Measurements from ENCODE around the gene PRKAR1B. TPM values are rescaled to one million over a fixed set of nuclear protein-coding genes. Genes with fewer than 3 reads are reported as not detected.

The PRKAR1B gene
- total and polyA plus RNA-seq, 10 donors, result 9.9 to 39.5 (median 23.5) TPM

DNA sequence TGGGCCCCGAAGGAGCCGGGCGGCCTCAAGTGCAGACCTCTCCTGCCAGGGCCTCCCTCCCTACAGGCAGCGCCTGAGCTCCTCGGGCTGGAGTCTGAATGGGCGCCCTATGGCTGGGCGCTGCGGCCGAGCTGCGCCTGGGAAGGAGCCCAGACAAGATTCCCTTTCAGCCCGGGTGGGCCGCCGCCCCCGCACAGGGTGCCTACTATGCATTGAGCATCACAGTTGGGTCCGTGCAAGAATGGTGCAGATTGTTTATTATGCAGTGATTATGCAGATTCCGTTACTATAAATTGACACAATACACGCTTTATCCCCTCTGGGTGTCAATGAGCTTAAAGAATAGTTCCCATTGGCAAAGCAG is 130.3 kb downstream of the PRKAR1B start:
- 93 to 95% (median 94%) methylated on average over 15 to 17 of the region's 17 CpGs for WGBS, 5 donors
- intact Hi-C loops (cut with DNase I; ENCODE audit: low total_unique reads), result no loop called here
- no peak for DNase-seq

DNA sequence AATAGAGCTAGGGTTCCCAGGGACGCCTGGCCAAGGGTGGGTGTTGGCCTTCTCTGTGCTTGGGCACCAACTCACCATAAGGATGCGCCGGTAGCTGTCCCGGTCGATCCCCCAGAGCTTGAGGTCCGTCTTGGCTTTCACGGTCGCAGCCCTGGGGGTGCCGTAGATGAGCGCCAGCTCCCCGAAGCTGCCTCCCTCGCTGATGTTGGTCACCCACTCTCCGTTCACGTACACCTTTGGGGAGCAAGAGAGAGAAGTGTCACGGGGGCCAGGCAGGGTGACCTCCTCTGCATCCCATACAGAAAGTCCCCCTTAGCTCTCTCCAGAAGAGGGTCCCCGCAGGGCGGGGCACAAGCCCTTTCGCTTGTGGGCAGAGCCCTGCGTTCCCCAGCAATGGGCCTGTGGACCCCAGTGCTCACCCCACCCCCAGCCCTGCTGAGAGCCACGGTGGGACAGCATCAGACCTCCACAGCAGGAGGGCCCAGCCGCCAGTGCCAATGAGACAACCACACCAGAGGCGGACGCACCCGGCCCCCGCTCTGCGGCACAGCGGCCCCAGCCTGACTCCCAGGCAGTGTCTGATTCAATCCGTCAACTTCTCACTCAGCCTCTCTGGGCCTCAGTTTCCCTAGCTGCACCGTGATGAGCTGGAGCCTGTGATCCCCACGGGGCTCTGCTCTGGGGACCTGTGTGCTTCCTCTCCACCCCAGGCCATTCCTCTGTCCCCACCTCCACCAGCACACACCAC is 130.8 kb downstream of the PRKAR1B start:
- 93 to 97% (median 95%) methylated on average over 22 to 30 of the region's 30 CpGs for WGBS, 5 donors

More for the DNA sequence above, 130.3 kb downstream of the PRKAR1B start:
- peaks cover 10 to 58% (median 28%) of the 10 kb centered on the region in 6 donors for H3K4me1 ChIP-seq
- no peak overlapping the region for H3K27ac ChIP-seq
- no peak for TF ChIP-seq POLR2A (IDR thresholded peaks at IDR 0.05)
- TF ChIP-seq, protein P1, sequence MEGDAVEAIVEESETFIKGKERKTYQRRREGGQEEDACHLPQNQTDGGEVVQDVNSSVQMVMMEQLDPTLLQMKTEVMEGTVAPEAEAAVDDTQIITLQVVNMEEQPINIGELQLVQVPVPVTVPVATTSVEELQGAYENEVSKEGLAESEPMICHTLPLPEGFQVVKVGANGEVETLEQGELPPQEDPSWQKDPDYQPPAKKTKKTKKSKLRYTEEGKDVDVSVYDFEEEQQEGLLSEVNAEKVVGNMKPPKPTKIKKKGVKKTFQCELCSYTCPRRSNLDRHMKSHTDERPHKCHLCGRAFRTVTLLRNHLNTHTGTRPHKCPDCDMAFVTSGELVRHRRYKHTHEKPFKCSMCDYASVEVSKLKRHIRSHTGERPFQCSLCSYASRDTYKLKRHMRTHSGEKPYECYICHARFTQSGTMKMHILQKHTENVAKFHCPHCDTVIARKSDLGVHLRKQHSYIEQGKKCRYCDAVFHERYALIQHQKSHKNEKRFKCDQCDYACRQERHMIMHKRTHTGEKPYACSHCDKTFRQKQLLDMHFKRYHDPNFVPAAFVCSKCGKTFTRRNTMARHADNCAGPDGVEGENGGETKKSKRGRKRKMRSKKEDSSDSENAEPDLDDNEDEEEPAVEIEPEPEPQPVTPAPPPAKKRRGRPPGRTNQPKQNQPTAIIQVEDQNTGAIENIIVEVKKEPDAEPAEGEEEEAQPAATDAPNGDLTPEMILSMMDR (IDR thresholded peaks at IDR 0.05 in 8 of 11, conservative IDR thresholded peaks at IDR 0.05 in 3 of 11), result no peak
- no peak for TF ChIP-seq POLR2AphosphoS5 (IDR thresholded peaks at IDR 0.05)
- no peak overlapping the region for H3K4me3 ChIP-seq
- H3K9me3 ChIP-seq, result peaks cover 0 to 5% (median 0%) of the 10 kb centered on the region in 8 donors
- no peaks in the 10 kb centered on the region for H3K27me3 ChIP-seq (replicated peaks in 1 of 7)
- H3K36me3 ChIP-seq, result peaks cover 0 to 16% (median 2%) of the 10 kb centered on the region in 6 donors

DNA sequence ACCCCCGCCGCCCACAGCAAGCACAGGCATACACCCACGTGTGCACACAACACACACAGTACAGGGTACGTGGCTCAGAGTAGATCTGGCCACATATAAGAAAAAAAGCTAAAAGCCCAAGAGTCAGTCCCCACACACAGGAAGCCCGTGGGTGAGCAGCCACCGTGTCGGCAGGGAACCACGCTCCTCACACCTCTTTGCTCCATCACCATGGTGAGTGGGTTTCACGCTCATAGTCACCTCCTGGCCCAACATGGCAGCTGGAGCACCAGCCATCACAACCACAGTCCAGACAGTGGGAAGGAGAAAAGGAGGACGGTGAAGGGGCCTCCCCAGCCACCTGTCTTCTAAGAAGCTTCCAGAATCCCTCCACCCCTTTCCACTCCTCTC is 131.5 kb downstream of the PRKAR1B start:
- WGBS, 5 donors, result 65 to 73% (median 70%) methylated on average over 10 of the region's 10 CpGs

More for the DNA sequence above, 130.8 kb downstream of the PRKAR1B start:
- intact Hi-C loops (cut with DNase I; ENCODE audit: low total_unique reads), result no loop called here
- no peak for DNase-seq
- Histone ChIP-seq H3K4me3 (no peak overlapping the region), H3K9me3 (peaks cover 0 to 5% (median 0%) of the 10 kb centered on the region in 8 donors), H3K27me3 (replicated peaks in 1 of 7) (no peaks in the 10 kb centered on the region), H3K27ac (no peak overlapping the region), H3K4me1 (peaks cover 7 to 58% (median 24%) of the 10 kb centered on the region in 6 donors), H3K36me3 (peaks cover 0 to 16% (median 2%) of the 10 kb centered on the region in 6 donors)
- no peak for TF ChIP-seq POLR2AphosphoS5 (IDR thresholded peaks at IDR 0.05)

DNA sequence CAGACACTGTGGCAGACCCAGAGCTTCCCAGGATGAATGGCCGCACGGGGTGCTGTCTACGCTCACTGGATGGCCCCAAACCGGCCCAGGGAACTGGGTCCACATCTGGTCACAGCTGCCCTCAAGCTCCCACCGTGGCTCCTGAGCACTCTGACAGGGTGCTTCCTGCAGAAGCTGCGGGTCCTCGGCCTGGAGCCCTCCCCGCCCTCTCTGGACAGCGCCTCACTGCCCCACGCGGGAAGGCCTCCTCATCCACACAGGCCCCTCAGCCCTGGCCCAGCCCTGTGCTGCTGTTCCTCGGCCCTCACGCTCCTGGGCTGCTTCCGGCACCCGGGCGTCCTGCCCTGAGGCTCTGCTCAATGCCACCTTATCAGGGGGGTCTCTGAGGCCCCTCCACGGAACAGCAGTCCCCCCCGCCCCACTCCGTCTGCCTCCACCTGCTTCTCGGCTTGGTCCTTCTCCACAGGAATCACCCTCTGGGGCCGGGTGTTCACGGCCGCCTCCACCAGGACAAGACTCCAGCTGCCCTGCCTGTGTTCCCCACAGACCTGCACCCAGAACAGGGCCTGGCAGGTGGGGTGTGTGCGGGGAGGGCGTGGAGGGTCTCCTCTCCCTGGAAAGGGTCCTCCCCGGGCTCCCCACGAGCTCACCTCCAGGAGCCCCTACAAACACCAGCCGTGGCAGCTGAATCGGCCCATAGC is 132.0 kb downstream of the PRKAR1B start:
- no peaks in the 10 kb centered on the region for H3K27me3 ChIP-seq (replicated peaks in 1 of 7)
- H3K4me3 ChIP-seq, result no peak overlapping the region
- no peak for DNase-seq
- peaks cover 0 to 5% (median 0%) of the 10 kb centered on the region in 8 donors for H3K9me3 ChIP-seq
- no peak for TF ChIP-seq POLR2AphosphoS5 (IDR thresholded peaks at IDR 0.05)
- no peak for TF ChIP-seq POLR2A (IDR thresholded peaks at IDR 0.05)
- TF ChIP-seq, protein P1 (IDR thresholded peaks at IDR 0.05 in 8 of 11, conservative IDR thresholded peaks at IDR 0.05 in 3 of 11), result no peak
- no peak overlapping the region for H3K27ac ChIP-seq
- intact Hi-C loops (cut with DNase I; ENCODE audit: low total_unique reads), result no loop called here
- 89 to 95% (median 93%) methylated on average over 24 to 29 of the region's 29 CpGs for WGBS, 5 donors
- H3K36me3 ChIP-seq, result peaks cover 0 to 16% (median 2%) of the 10 kb centered on the region in 6 donors
- H3K4me1 ChIP-seq, result peaks cover 0 to 58% (median 19%) of the 10 kb centered on the region in 6 donors

More for the DNA sequence above, 131.5 kb downstream of the PRKAR1B start:
- Histone ChIP-seq H3K9me3 (peaks cover 0 to 5% (median 0%) of the 10 kb centered on the region in 8 donors), H3K27ac (no peak overlapping the region), H3K4me3 (no peak overlapping the region), H3K36me3 (peaks cover 0 to 16% (median 2%) of the 10 kb centered on the region in 6 donors), H3K27me3 (replicated peaks in 1 of 7) (no peaks in the 10 kb centered on the region), H3K4me1 (peaks cover under 1 to 58% (median 20%) of the 10 kb centered on the region in 6 donors)
- TF ChIP-seq, protein P1 (IDR thresholded peaks at IDR 0.05 in 8 of 11, conservative IDR thresholded peaks at IDR 0.05 in 3 of 11), result no peak
- no peak for TF ChIP-seq POLR2AphosphoS5 (IDR thresholded peaks at IDR 0.05)
- no peak for TF ChIP-seq POLR2A (IDR thresholded peaks at IDR 0.05)
- intact Hi-C loops (cut with DNase I; ENCODE audit: low total_unique reads), result no loop called here
- DNase-seq, result no peak
